B cell (primary cell): Measurements from ENCODE around the gene VAMP8. TPM values are rescaled to one million over a fixed set of nuclear protein-coding genes. Genes with fewer than 3 reads are reported as not detected.

Experiments
- ATAC-seq: fragments of 200-7000 bp; cut with Tn5 transposase; one replicate; pipeline ENCODE4 v1.10.0; 2021; ENCODE audit warnings: low read depth, mild to moderate bottlenecking, moderate number of reproducible peaks, moderate library complexity
- CTCF ChIA-PET: fragments of 350-600 bp; sonication (Branson Sonifier 250); formaldehyde crosslinking; loops from one replicate; lab custom pipeline; 2021; ENCODE audit warnings: antibody characterized with exemption, inconsistent platforms; lab: Charles Lee
- POLR2A ChIA-PET: fragments of 350-600 bp; sonication (Branson Sonifier 250); formaldehyde crosslinking; loops from one replicate; lab custom pipeline; 2021; ENCODE audit warnings: antibody characterized with exemption; lab: Charles Lee
- DNase-seq: peaks from one replicate; pipeline ENCODE4 v3.0.0; 2013
- H2AFZ ChIP-seq: 2 replicates; pipeline ENCODE4 v1.6.1; 2012; ENCODE audit warnings: mild to moderate bottlenecking, low read depth, low read length; ENCODE audit not compliant: insufficient read depth, poor library complexity, severe bottlenecking
- H3K27ac ChIP-seq, 2 donors: 1 replicate in 1 of 2; 2 replicates in 1 of 2; pipeline ENCODE4 v1.5.1; 2012 to 2013; ENCODE audit warnings: low read length in 2 of 2, mild to moderate bottlenecking in 2 of 2, moderate library complexity in 1 of 2
- H3K27me3 ChIP-seq, 4 experiments: fragments of 200-600 bp in 1 of 4; sonication (generic) in 1 of 4; replicated peaks in 1 of 4; 1 replicate in 2 of 4; 2 replicates in 2 of 4; pipeline versions ENCODE4 v1.6.1 to v1.7.0; 2013 to 2016; ENCODE audit warnings: low read length in 3 of 4, mild to moderate bottlenecking in 2 of 4, mixed read lengths in 1 of 4, moderate library complexity in 1 of 4; ENCODE audit not compliant: insufficient read depth in 4 of 4, control insufficient read depth in 3 of 4; ENCODE audit errors: control extremely low read depth in 1 of 4
- H3K36me3 ChIP-seq, 2 experiments: replicated peaks in 1 of 2; 1 replicate in 1 of 2; 2 replicates in 1 of 2; pipeline versions ENCODE4 v1.6.1 to v1.7.1; 2013; ENCODE audit warnings: low read length in 1 of 2; ENCODE audit not compliant: insufficient read depth in 2 of 2, control insufficient read depth in 1 of 2; ENCODE audit errors: control extremely low read depth in 1 of 2, extremely low read depth in 1 of 2
- H3K4me1 ChIP-seq, 2 donors: fragments of 200-600 bp in 1 of 2; sonication (generic) in 1 of 2; 1 replicate in 1 of 2; 2 replicates in 1 of 2; pipeline versions ENCODE4 v1.5.1 to v1.6.1; 2013 to 2017; ENCODE audit warnings: low read length in 2 of 2; ENCODE audit not compliant: control insufficient read depth in 2 of 2, insufficient read depth in 2 of 2
- H3K4me2 ChIP-seq: replicated peaks from 2 replicates; pipeline ENCODE3; 2012; ENCODE audit warnings: mild to moderate bottlenecking, low read depth, low read length; ENCODE audit not compliant: poor library complexity, severe bottlenecking
- H3K4me3 ChIP-seq, 5 experiments: fragments of 200-600 bp in 1 of 5; sonication (generic) in 1 of 5; 1 replicate in 3 of 5; 2 replicates in 2 of 5; pipeline versions ENCODE4 v1.5.1 to v1.7.0; 2011 to 2016; ENCODE audit warnings: low read length in 4 of 5, mild to moderate bottlenecking in 4 of 5, low read depth in 2 of 5, control low read depth in 1 of 5, moderate library complexity in 1 of 5; ENCODE audit not compliant: insufficient read depth in 1 of 5; ENCODE audit errors: control extremely low read depth in 1 of 5, extremely low read depth in 1 of 5
- H3K79me2 ChIP-seq: fragments of 200-600 bp; sonication (generic); one replicate; pipeline ENCODE4 v1.6.0; 2016; ENCODE audit warnings: low read length; ENCODE audit not compliant: control insufficient read depth, insufficient read depth
- H3K9ac ChIP-seq: fragments of 200-600 bp; sonication (generic); 2 replicates; pipeline ENCODE4 v1.6.1; 2017; ENCODE audit warnings: mild to moderate bottlenecking, low read length, moderate library complexity
- H3K9me3 ChIP-seq, 3 donors: one replicate each; pipeline versions ENCODE4 v1.6.1 to v1.7.1; 2013; ENCODE audit warnings: low read length in 2 of 3; ENCODE audit not compliant: control insufficient read depth in 2 of 3, insufficient read depth in 1 of 3; ENCODE audit errors: control extremely low read depth in 1 of 3
- H4K20me1 ChIP-seq: 2 replicates; pipeline ENCODE4 v1.6.0; 2012; ENCODE audit warnings: mild to moderate bottlenecking, low read length; ENCODE audit not compliant: insufficient read depth, control insufficient read depth, poor library complexity, severe bottlenecking
- H3K27ac Mint-ChIP-seq: one replicate; pipeline ENCODE4 v1.8.0; 2021; ENCODE audit warnings: mixed read lengths
- H3K27me3 Mint-ChIP-seq: one replicate; pipeline ENCODE4 v1.8.0; 2021; ENCODE audit warnings: mixed read lengths
- H3K4me1 Mint-ChIP-seq: one replicate; pipeline ENCODE4 v1.8.0; 2021; ENCODE audit warnings: mixed read lengths
- H3K4me3 Mint-ChIP-seq: one replicate; pipeline ENCODE4 v1.8.0; 2021; ENCODE audit warnings: mixed read lengths
- H3K9me3 Mint-ChIP-seq: one replicate; pipeline ENCODE4 v1.8.0; 2022; ENCODE audit warnings: mixed read lengths; ENCODE audit not compliant: insufficient read depth
- EZH2 ChIP-seq: IDR thresholded peaks from 2 replicates; pipeline ENCODE4 v1.6.1; 2012; ENCODE audit warnings: borderline replicate concordance, low read depth, mild to moderate bottlenecking, moderate library complexity, low read length; ENCODE audit not compliant: insufficient read depth, poor library complexity, severe bottlenecking
- WGBS: methylation state at CpG from one replicate; pipeline ENCODE4 v1.1.5; 2013; ENCODE audit warnings: missing lambda C conversion rate; ENCODE audit not compliant: insufficient coverage; 5-methylcytosine and 5-hydroxymethylcytosine counted together
- intact Hi-C: fragments of 100-400 bp; cut with micrococcal nuclease; formaldehyde crosslinking; loops from one replicate; pipeline ENCODE4 v1.10.0; 2022
- polyA plus RNA-seq: library from polyadenylated mRNA; depleted of rRNA; stranded (reverse); fragments of >200 nt; gene quantifications from 2 replicates; pipeline ENCODE4 v1.2.3, GENCODE V29; 2012
- small RNA-seq: library from RNA; depleted of rRNA; stranded (forward); fragments of <200 nt; gene quantifications from one replicate; pipeline ENCODE3, GENCODE V24; 2012; ENCODE audit warnings: low replicate concordance, low read depth; ENCODE audit not compliant: insufficient read length
- total RNA-seq, 2 donors: library from RNA; stranded (reverse); fragments of 120-200 nt in 1 of 2; gene quantifications; 1 replicate in 1 of 2; 2 replicates in 1 of 2; pipeline versions ENCODE4 v1.2.3 to v1.2.4, GENCODE V29; 2013 to 2022
- TF ChIP-seq, protein P1 (sequence below): fragments of 200-600 bp; IDR thresholded peaks from one replicate; pipeline ENCODE4 v1.8.0; 2022; ENCODE audit warnings: antibody characterized with exemption, mild to moderate bottlenecking

Gene VAMP8
- total and polyA plus RNA-seq, 2 donors (not counting 1 experiment from before 2014, with no cell fraction given), result 68.7 to 73.8 TPM

DNA sequence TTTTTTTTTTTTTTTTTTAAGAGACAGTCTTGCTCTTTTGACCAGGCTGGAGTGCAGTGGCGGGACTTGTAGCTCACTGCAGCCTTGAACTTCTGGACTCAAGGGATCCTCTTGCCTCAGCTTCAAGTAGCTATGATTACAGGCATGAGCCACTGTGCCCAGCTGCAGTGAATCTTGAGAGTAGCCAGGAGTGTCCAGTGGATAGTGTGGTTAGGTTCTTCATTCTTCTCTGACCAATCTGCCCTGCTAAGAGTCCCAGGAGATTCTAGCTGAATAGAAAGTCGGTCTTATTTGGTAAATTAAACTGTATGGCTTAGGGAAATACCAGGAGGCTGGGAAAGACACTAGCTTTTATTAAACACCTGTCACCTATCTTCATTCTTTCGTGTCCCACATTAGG is 53.9 kb downstream of the VAMP8 start:
- TF ChIP-seq EZH2, result no peak
- TF ChIP-seq, protein P1, sequence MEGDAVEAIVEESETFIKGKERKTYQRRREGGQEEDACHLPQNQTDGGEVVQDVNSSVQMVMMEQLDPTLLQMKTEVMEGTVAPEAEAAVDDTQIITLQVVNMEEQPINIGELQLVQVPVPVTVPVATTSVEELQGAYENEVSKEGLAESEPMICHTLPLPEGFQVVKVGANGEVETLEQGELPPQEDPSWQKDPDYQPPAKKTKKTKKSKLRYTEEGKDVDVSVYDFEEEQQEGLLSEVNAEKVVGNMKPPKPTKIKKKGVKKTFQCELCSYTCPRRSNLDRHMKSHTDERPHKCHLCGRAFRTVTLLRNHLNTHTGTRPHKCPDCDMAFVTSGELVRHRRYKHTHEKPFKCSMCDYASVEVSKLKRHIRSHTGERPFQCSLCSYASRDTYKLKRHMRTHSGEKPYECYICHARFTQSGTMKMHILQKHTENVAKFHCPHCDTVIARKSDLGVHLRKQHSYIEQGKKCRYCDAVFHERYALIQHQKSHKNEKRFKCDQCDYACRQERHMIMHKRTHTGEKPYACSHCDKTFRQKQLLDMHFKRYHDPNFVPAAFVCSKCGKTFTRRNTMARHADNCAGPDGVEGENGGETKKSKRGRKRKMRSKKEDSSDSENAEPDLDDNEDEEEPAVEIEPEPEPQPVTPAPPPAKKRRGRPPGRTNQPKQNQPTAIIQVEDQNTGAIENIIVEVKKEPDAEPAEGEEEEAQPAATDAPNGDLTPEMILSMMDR, result no peak
- H3K27me3 Mint-ChIP-seq, result no peaks in the 10 kb centered on the region
- Histone ChIP-seq H3K27me3 (no peaks in the 10 kb centered on the region), H3K9me3 (no peaks in the 10 kb centered on the region), H3K27ac (no peak overlapping the region), H3K36me3 (peaks cover 10 to 81% of the 10 kb centered on the region in 2 experiments), H3K79me2 (peaks cover 25% of the 10 kb centered on the region), H3K9ac (no peak overlapping the region), H3K4me2 (no peak overlapping the region), H3K4me1 (peaks cover 7% of the 10 kb centered on the region in 2 donors), H3K4me3 (no peak overlapping the region), H2AFZ (no peak overlapping the region), H4K20me1 (peaks cover 5% of the 10 kb centered on the region)
- DNase-seq (no peak), ATAC-seq (no peak)
- peaks cover 10% of the 10 kb centered on the region for H3K4me1 Mint-ChIP-seq
- H3K9me3 Mint-ChIP-seq, result no peaks in the 10 kb centered on the region
- ChIA-PET POLR2A (no interaction called here), CTCF (interaction anchor here (1.1 to 1.7 kb wide), 4 partner anchors 8 to 80 kb away, joined by 3 to 7 read pairs (median 4); no protein-coding TSS in a partner anchor)
- no CpG with 5 or more reads among the region's 3 CpGs for WGBS
- intact Hi-C loops, result no loop called here
- H3K27ac Mint-ChIP-seq, result no peak overlapping the region
- no peak overlapping the region for H3K4me3 Mint-ChIP-seq

Small RNAs within 50 kb of the gene (small RNA-seq; reads per million reads assigned to genes)
- not detected for gene RN7SL126P

Other genes with a start within 250 kb of the VAMP8 start
- 172 and 181 TPM in 2 replicates for gene TGOLN2, start 249.6 kb upstream of the VAMP8 start, total RNA-seq
- gene TGOLN2, start 249.6 kb upstream of the VAMP8 start, polyA plus RNA-seq, result 106 and 122 TPM in 2 replicates
- gene RETSAT, start 223.1 kb upstream of the VAMP8 start, total RNA-seq, result 23.8 and 28.1 TPM in 2 replicates
- 9.9 and 13.0 TPM in 2 replicates for gene RETSAT, start 223.1 kb upstream of the VAMP8 start, polyA plus RNA-seq
- 34.0 and 34.3 TPM in 2 replicates for gene ELMOD3, start 222.8 kb upstream of the VAMP8 start, total RNA-seq
- 51.8 and 57.6 TPM in 2 replicates for gene ELMOD3, start 222.8 kb upstream of the VAMP8 start, polyA plus RNA-seq
- 179 and 210 TPM in 2 replicates for gene CAPG, start 167.2 kb upstream of the VAMP8 start, total RNA-seq
- gene CAPG, start 167.2 kb upstream of the VAMP8 start, polyA plus RNA-seq, result 133 and 158 TPM in 2 replicates
- gene SH2D6, start 158.9 kb upstream of the VAMP8 start, total RNA-seq, result 1.1 and 1.6 TPM in 2 replicates
- gene SH2D6, start 158.9 kb upstream of the VAMP8 start, polyA plus RNA-seq, result 0.27 TPM in 1 of 2 replicates, not detected in the other
- 177 and 190 TPM in 2 replicates for gene MAT2A, start 38.4 kb upstream of the VAMP8 start, total RNA-seq
- 130 and 133 TPM in 2 replicates for gene MAT2A, start 38.4 kb upstream of the VAMP8 start, polyA plus RNA-seq
- gene GGCX, start 16.1 kb upstream of the VAMP8 start, total RNA-seq, result 33.0 and 36.8 TPM in 2 replicates
- gene GGCX, start 16.1 kb upstream of the VAMP8 start, polyA plus RNA-seq, result 23.5 and 28.8 TPM in 2 replicates
- 10.9 and 16.9 TPM in 2 replicates for gene VAMP5, start 6.8 kb downstream of the VAMP8 start, total RNA-seq
- gene VAMP5, start 6.8 kb downstream of the VAMP8 start, polyA plus RNA-seq, result 18.0 and 28.6 TPM in 2 replicates
- gene RNF181, start 18.2 kb downstream of the VAMP8 start, total RNA-seq, result 67.3 and 76.6 TPM in 2 replicates
- gene RNF181, start 18.2 kb downstream of the VAMP8 start, polyA plus RNA-seq, result 112 and 151 TPM in 2 replicates
- 23.0 and 23.1 TPM in 2 replicates for gene TMEM150A, start 25.1 kb downstream of the VAMP8 start, total RNA-seq
- 18.3 and 26.4 TPM in 2 replicates for gene TMEM150A, start 25.1 kb downstream of the VAMP8 start, polyA plus RNA-seq
- gene C2orf68, start 34.5 kb downstream of the VAMP8 start, total RNA-seq, result 82.4 and 90.1 TPM in 2 replicates
- 24.9 and 30.5 TPM in 2 replicates for gene C2orf68, start 34.5 kb downstream of the VAMP8 start, polyA plus RNA-seq
- 51.5 and 57.2 TPM in 2 replicates for gene USP39, start 38.6 kb downstream of the VAMP8 start, total RNA-seq
- gene USP39, start 38.6 kb downstream of the VAMP8 start, polyA plus RNA-seq, result 61.1 and 67.1 TPM in 2 replicates
- not detected in 2 replicates for gene SFTPB, start 90.6 kb downstream of the VAMP8 start, total RNA-seq
- gene SFTPB, start 90.6 kb downstream of the VAMP8 start, polyA plus RNA-seq, result not detected in 2 replicates
- 4.2 and 4.3 TPM in 2 replicates for gene GNLY, start 116.8 kb downstream of the VAMP8 start, total RNA-seq
- 3.9 and 18.1 TPM in 2 replicates for gene GNLY, start 116.8 kb downstream of the VAMP8 start, polyA plus RNA-seq
- not detected in 2 replicates for gene ATOH8, start 176.4 kb downstream of the VAMP8 start, total RNA-seq
- not detected in 2 replicates for gene ATOH8, start 176.4 kb downstream of the VAMP8 start, polyA plus RNA-seq